GM12801 (cell line): ENCODE data around the gene NRTN.

Experiments used
- CTCF ChIP-seq: IDR thresholded peaks from one replicate; pipeline ENCODE4 v1.5.1; 2011; ENCODE audit warnings: control low read depth; ENCODE audit not compliant: insufficient read length; ENCODE audit errors: extremely low read depth

NRTN gene

GRCh38 chr19:5775668-5776309 lies 29.1 kb upstream of the NRTN start:
- TF ChIP-seq CTCF = no peak

- TF ChIP-seq CTCF = no peak
These were observed 26.5 kb upstream of the NRTN start for GRCh38 chr19:5778402-5778801.

GRCh38 chr19:5782322-5782721 lies 22.5 kb upstream of the NRTN start:
- no peak for TF ChIP-seq CTCF

GRCh38 chr19:5782945-5783919 lies 21.6 kb upstream of the NRTN start:
- TF ChIP-seq CTCF = no peak

- TF ChIP-seq CTCF = no peak
These were observed 20.2 kb upstream of the NRTN start, which contains the start of gene PRR22 for GRCh38 chr19:5784581-5785147. Gene PRR22 (minus strand): TSS chr19:5784746. CDS start chr19:5784660, 86 bp downstream.

GRCh38 chr19:5785423-5785822 lies 19.4 kb upstream of the NRTN start:
- TF ChIP-seq CTCF = no peak
